ENCODE measurements around the gene CREB3L2.

GRCh38 chr7:137919987-137920386, 81.9 kb downstream of the CREB3L2 start:
- no peak for TF ChIP-seq EZH2 (conservative IDR thresholded peaks at IDR 0.05; ENCODE audit: low read depth, low read length)
- TF ChIP-seq ZNF317 (CRISPR knock-in tag; IDR thresholded peaks at IDR 0.05), result no peak
- TF ChIP-seq, protein P1, sequence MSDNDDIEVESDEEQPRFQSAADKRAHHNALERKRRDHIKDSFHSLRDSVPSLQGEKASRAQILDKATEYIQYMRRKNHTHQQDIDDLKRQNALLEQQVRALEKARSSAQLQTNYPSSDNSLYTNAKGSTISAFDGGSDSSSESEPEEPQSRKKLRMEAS (IDR thresholded peaks at IDR 0.05), result no peak
- TF ChIP-seq, protein P2, sequence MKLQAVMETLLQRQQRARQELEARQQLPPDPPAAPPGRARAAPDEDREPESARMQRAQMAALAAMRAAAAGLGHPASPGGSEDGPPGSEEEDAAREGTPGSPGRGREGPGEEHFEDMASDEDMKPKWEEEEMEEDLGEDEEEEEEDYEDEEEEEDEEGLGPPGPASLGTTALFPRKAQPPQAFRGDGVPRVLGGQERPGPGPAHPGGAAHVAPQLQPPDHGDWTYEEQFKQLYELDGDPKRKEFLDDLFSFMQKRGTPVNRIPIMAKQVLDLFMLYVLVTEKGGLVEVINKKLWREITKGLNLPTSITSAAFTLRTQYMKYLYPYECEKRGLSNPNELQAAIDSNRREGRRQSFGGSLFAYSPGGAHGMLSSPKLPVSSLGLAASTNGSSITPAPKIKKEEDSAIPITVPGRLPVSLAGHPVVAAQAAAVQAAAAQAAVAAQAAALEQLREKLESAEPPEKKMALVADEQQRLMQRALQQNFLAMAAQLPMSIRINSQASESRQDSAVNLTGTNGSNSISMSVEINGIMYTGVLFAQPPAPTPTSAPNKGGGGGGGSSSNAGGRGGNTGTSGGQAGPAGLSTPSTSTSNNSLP (IDR thresholded peaks at IDR 0.05; ENCODE audit: low read depth, low read length), result no peak
- TF ChIP-seq, protein P3, sequence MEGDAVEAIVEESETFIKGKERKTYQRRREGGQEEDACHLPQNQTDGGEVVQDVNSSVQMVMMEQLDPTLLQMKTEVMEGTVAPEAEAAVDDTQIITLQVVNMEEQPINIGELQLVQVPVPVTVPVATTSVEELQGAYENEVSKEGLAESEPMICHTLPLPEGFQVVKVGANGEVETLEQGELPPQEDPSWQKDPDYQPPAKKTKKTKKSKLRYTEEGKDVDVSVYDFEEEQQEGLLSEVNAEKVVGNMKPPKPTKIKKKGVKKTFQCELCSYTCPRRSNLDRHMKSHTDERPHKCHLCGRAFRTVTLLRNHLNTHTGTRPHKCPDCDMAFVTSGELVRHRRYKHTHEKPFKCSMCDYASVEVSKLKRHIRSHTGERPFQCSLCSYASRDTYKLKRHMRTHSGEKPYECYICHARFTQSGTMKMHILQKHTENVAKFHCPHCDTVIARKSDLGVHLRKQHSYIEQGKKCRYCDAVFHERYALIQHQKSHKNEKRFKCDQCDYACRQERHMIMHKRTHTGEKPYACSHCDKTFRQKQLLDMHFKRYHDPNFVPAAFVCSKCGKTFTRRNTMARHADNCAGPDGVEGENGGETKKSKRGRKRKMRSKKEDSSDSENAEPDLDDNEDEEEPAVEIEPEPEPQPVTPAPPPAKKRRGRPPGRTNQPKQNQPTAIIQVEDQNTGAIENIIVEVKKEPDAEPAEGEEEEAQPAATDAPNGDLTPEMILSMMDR (CRISPR knock-in tag; IDR thresholded peaks at IDR 0.05), result no peak
- TF ChIP-seq ZBTB4 (CRISPR knock-in tag; IDR thresholded peaks at IDR 0.05; ENCODE audit: borderline replicate concordance), result no peak
- TF ChIP-seq POLR2AphosphoS5 (IDR thresholded peaks at IDR 0.05; ENCODE audit: low read depth, low read length), result no peak
- TF ChIP-seq, protein P4, sequence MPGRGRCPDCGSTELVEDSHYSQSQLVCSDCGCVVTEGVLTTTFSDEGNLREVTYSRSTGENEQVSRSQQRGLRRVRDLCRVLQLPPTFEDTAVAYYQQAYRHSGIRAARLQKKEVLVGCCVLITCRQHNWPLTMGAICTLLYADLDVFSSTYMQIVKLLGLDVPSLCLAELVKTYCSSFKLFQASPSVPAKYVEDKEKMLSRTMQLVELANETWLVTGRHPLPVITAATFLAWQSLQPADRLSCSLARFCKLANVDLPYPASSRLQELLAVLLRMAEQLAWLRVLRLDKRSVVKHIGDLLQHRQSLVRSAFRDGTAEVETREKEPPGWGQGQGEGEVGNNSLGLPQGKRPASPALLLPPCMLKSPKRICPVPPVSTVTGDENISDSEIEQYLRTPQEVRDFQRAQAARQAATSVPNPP (CRISPR knock-in tag; IDR thresholded peaks at IDR 0.05), result no peak
- no peak for TF ChIP-seq POLR2AphosphoS2 (IDR thresholded peaks at IDR 0.05; ENCODE audit: low read depth, low read length)
